ENCODE data around the gene CHID1. TPM values are rescaled to one million over a fixed set of nuclear protein-coding genes. Genes with fewer than 3 reads are reported as not detected.
A peak's percentile ranks its signal among the peaks of the same experiment; 100 is the strongest.

CHID1 gene
- total RNA-seq, 2 experiments from 2014 or later = 60.4 to 75.3 TPM

DNA sequence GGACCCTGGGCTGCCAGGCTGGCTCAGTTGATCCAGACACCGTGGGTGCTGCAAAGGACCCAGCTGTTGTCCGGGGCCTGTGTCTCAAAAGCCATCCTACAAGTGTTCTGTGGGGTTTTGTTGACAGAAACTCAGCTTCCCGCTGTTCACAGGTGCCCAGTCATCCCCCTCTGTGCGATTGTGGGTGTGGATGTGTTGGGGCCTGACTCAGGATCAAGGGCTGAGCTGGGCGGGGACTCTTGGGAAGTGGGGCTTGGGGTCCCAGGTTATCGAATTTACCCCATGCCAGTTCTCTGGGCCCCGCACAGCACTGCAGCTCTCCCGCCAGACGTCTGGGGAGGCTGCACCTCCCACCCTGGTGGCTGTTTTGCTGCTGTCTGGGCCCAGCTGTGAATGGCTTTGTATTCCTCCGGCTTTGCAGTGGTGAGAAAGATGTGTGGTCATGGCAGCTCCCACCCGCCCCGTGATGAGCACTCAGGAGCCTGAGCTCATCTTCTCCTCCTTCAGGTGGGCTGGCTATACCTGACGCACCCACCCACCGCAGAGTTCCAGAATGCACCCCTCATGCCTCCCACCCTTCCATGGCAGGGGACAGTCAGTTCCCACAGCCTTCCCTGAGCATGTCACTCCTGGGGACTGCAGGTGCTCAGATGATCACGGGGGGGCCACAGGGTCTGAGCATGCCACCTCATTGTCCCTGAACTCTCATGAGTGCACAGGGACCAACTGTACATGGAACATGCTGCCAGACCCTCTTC lies 11.5 kb upstream of the CHID1 start:
- peaks cover 3% of the 10 kb centered on the region for H3K36me3 Mint-ChIP-seq (ENCODE audit: low read depth)
- intact Hi-C loops (cut with DNase I, micrococcal nuclease) = no loop called here
- no peak for ATAC-seq
- ChIA-PET CTCF (interaction anchor here (1.0 kb wide), 1 partner anchor 18 kb away, joined by 3 read pairs; no protein-coding TSS in a partner anchor), POLR2A (no interaction called here)
- H3K4me1 Mint-ChIP-seq = peaks cover 11% of the 10 kb centered on the region
- DNase-seq = no peak
- H3K9me3 Mint-ChIP-seq (ENCODE audit: low read depth) = no peaks in the 10 kb centered on the region
- no peaks in the 10 kb centered on the region for H3K27me3 Mint-ChIP-seq
- H3K4me3 Mint-ChIP-seq = no peak overlapping the region
- no peak overlapping the region for H3K27ac Mint-ChIP-seq

DNA sequence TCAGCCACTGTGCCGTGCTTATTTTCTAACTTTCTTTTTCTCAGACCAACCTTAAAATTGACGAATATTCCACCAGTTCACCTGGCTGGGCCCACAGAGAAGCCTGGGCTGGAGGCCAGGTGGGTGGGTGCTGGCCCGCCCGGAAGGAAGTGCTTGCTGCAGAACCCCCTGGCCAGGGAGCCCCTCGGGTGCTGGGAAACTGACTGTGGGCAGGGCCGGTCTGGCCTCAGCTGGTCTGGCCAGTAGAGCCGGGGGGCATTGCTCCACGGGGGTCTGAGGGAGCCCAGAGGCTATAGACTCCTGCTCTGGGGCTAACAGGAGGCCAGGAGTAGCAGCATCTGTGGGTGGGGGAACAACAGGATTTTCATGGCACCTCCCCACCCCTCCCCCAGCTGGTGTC lies 6.8 kb upstream of the CHID1 start:
- POLR2A ChIA-PET = interaction anchor here (0.6 kb wide), 1 partner anchor 74 kb away, joined by 8 read pairs; no protein-coding TSS in a partner anchor
- Mint-ChIP-seq H3K27ac (no peak overlapping the region), H3K36me3 (ENCODE audit: low read depth) (no peaks in the 10 kb centered on the region), H3K4me3 (no peak overlapping the region), H3K4me1 (peaks cover 2% of the 10 kb centered on the region), H3K27me3 (no peaks in the 10 kb centered on the region), H3K9me3 (ENCODE audit: low read depth) (no peaks in the 10 kb centered on the region)
- no peak for ATAC-seq
- intact Hi-C loops (cut with DNase I, micrococcal nuclease) = no loop called here
- DNase-seq = no peak
- CTCF ChIA-PET = no interaction called here

DNA sequence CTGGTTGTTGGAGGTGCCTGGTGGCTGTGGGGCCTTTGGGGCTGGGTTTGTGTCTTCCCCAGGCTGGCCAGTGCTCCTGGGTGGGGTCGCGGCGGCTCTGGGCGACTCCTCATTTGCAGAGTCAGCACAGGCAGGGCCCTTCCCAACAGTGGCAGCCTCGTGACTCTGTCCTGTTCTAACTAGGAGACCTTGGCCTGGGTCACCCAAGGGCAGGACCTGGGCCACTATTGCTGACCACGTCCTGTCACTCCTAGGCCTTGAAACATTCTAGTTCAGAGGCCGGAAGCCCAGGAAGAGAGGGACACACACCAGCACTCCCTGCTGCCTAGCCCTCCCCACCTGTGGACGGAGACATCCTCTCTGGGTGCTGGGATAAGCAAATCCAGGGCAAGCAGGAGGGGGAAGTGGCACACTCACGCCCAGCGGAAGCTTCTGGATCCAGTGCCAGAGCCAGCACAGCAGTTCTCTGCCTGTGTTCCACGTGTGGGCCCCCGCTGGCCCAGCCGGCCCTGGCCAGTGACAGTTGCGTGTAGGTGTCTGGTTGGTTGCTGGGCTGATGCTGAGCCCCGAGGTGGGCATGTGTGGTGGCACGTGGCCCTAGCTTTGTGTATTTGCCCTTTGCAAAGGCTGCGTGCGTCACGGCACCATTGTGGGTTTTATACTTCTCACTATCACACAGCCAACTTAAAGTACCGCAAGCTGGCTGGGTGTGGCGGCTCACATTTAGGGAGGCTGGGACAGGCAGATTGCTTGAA lies 4.3 kb upstream of the CHID1 start:
- no peaks in the 10 kb centered on the region for H3K36me3 Mint-ChIP-seq (ENCODE audit: low read depth)
- no peaks in the 10 kb centered on the region for H3K27me3 Mint-ChIP-seq
- no peak overlapping the region for H3K4me3 Mint-ChIP-seq
- no peak for ATAC-seq
- intact Hi-C loops (cut with DNase I, micrococcal nuclease) = loop anchor here in 1 of 2 experiments (5.0 kb wide), 1 partner anchor 68 kb away; no protein-coding TSS in a partner anchor
- DNase-seq = no peak
- ChIA-PET CTCF (no interaction called here), POLR2A (no interaction called here)
- H3K27ac Mint-ChIP-seq = no peak overlapping the region
- peaks cover 8% of the 10 kb centered on the region for H3K4me1 Mint-ChIP-seq
- H3K9me3 Mint-ChIP-seq (ENCODE audit: low read depth) = no peaks in the 10 kb centered on the region

- POLR2A ChIA-PET = no interaction called here
- intact Hi-C loops (cut with DNase I, micrococcal nuclease) = loop anchor here in 1 of 2 experiments (5.0 kb wide), 1 partner anchor 67 kb away; no protein-coding TSS in a partner anchor
- Mint-ChIP-seq H3K4me3 (no peak overlapping the region), H3K27ac (no peak overlapping the region), H3K27me3 (no peaks in the 10 kb centered on the region), H3K9me3 (ENCODE audit: low read depth) (no peaks in the 10 kb centered on the region), H3K4me1 (peaks cover 14% of the 10 kb centered on the region), H3K36me3 (ENCODE audit: low read depth) (no peaks in the 10 kb centered on the region)
- DNase-seq = no peak
- ATAC-seq = no peak
- CTCF ChIA-PET = no interaction called here
Measured at GRCh38 chr11:914204-914603, 3.6 kb upstream of the CHID1 start.

- intact Hi-C loops (cut with DNase I, micrococcal nuclease) = loop anchor here in 1 of 2 experiments (5.0 kb wide), 1 partner anchor 66 kb away; no protein-coding TSS in a partner anchor
- POLR2A ChIA-PET = no interaction called here
- H3K27me3 Mint-ChIP-seq = no peaks in the 10 kb centered on the region
- no peak overlapping the region for H3K4me3 Mint-ChIP-seq
- H3K4me1 Mint-ChIP-seq = peaks cover 22% of the 10 kb centered on the region
- H3K36me3 Mint-ChIP-seq (ENCODE audit: low read depth) = peaks cover 3% of the 10 kb centered on the region
- H3K27ac Mint-ChIP-seq = no peak overlapping the region
- no peaks in the 10 kb centered on the region for H3K9me3 Mint-ChIP-seq (ENCODE audit: low read depth)
- DNase-seq (no peak), ATAC-seq (no peak)
- CTCF ChIA-PET = no interaction called here
Measured at GRCh38 chr11:913043-913442, 2.4 kb upstream of the CHID1 start.

DNA sequence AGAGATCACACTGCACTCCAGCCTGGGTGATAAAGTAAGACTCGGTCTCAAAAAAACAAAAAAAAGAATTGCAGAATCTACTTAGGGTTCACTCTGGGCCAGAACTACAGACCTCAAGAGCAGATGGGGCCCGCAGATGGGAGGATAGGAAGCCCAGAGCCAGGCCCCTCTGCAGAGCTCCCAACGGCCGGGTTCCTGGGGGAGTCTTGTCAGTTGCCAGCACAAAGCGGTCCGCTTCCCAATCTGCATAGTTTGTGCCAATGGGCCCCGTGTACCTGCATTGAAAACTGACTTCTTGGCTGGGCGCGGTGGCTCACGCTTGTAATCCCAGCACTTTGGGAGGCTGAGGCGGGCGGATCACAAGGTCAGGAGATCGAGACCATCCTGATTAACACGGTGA lies 1.7 kb upstream of the CHID1 start:
- no peaks in the 10 kb centered on the region for H3K9me3 Mint-ChIP-seq (ENCODE audit: low read depth)
- no peak overlapping the region for H3K27ac Mint-ChIP-seq
- DNase-seq (no peak), ATAC-seq (no peak)
- intact Hi-C loops (cut with DNase I, micrococcal nuclease) = loop anchor here in 1 of 2 experiments (5.0 kb wide), 1 partner anchor 65 kb away; no protein-coding TSS in a partner anchor
- ChIA-PET POLR2A (interaction anchor here (1.1 kb wide), 1 partner anchor 12 kb away, joined by 5 read pairs; no protein-coding TSS in a partner anchor), CTCF (interaction anchor here (0.6 to 1.3 kb wide), 2 partner anchors 12 to 22 kb away, joined by 3 to 11 read pairs; partner anchors contain the start of gene AP2A2)
- H3K27me3 Mint-ChIP-seq = no peaks in the 10 kb centered on the region
- peak overlapping the region; percentile 80 for H3K4me3 Mint-ChIP-seq
- H3K4me1 Mint-ChIP-seq = peaks cover 24% of the 10 kb centered on the region
- H3K36me3 Mint-ChIP-seq (ENCODE audit: low read depth) = peaks cover 3% of the 10 kb centered on the region

- Mint-ChIP-seq H3K27me3 (no peaks in the 10 kb centered on the region), H3K27ac (peak overlapping the region; percentile 88), H3K4me1 (peaks cover 24% of the 10 kb centered on the region), H3K4me3 (peak overlapping the region; percentile 80), H3K36me3 (ENCODE audit: low read depth) (peaks cover 5% of the 10 kb centered on the region), H3K9me3 (ENCODE audit: low read depth) (no peaks in the 10 kb centered on the region)
- intact Hi-C loops (cut with DNase I, micrococcal nuclease) = loop anchor here in 1 of 2 experiments (5.0 kb wide), 1 partner anchor 65 kb away; no protein-coding TSS in a partner anchor
- CTCF ChIA-PET = interaction anchor here (0.6 to 1.3 kb wide), 3 partner anchors 13 to 36 kb away, joined by 3 to 11 read pairs (median 4); partner anchors contain the start of gene AP2A2
- POLR2A ChIA-PET = interaction anchor here (1.1 kb wide), 1 partner anchor 13 kb away, joined by 5 read pairs; no protein-coding TSS in a partner anchor
- DNase-seq (no peak), ATAC-seq (no peak)
Measured at GRCh38 chr11:911890-912219, 1.2 kb upstream of the CHID1 start.

GRCh38 chr11:911031-911889 lies 650 bp upstream of the CHID1 start:
- peak overlapping the region; percentile 88 for H3K27ac Mint-ChIP-seq
- DNase-seq = peak; percentile 64
- intact Hi-C loops (cut with DNase I, micrococcal nuclease) = loop anchor here in 1 of 2 experiments (5.0 kb wide), 1 partner anchor 64 kb away; no protein-coding TSS in a partner anchor
- ATAC-seq = peak; percentile 28
- ChIA-PET CTCF (interaction anchor here (0.6 to 1.3 kb wide), 4 partner anchors 13 to 37 kb away, joined by 3 to 11 read pairs (median 4); partner anchors contain the start of gene AP2A2), POLR2A (interaction anchor here (1.1 kb wide), 1 partner anchor 13 kb away, joined by 5 read pairs; no protein-coding TSS in a partner anchor)
- no peaks in the 10 kb centered on the region for H3K9me3 Mint-ChIP-seq (ENCODE audit: low read depth)
- peaks cover 24% of the 10 kb centered on the region for H3K4me1 Mint-ChIP-seq
- peaks cover 10% of the 10 kb centered on the region for H3K36me3 Mint-ChIP-seq (ENCODE audit: low read depth)
- H3K4me3 Mint-ChIP-seq = peak overlapping the region; percentile 80
- no peaks in the 10 kb centered on the region for H3K27me3 Mint-ChIP-seq

GRCh38 chr11:910044-910588 lies 494 bp downstream of the CHID1 start:
- Mint-ChIP-seq H3K4me1 (peaks cover 24% of the 10 kb centered on the region), H3K27me3 (no peaks in the 10 kb centered on the region), H3K9me3 (ENCODE audit: low read depth) (no peaks in the 10 kb centered on the region), H3K4me3 (peak overlapping the region; percentile 88), H3K36me3 (ENCODE audit: low read depth) (peaks cover 10% of the 10 kb centered on the region), H3K27ac (peak overlapping the region; percentile 58)
- peak; percentile 63 for DNase-seq
- intact Hi-C loops (cut with DNase I, micrococcal nuclease) = loop anchor here (1.0 to 5.0 kb wide), 9 partner anchors 15 to 399 kb away; partner anchors contain the start of genes AP2A2 (in 1 of the 2), GATD1 (in 1 of the 2), HRAS (in 1 of the 2) and POLR2L (in 1 of the 2)
- CTCF ChIA-PET = interaction anchor here (1.0 kb wide), 1 partner anchor 15 kb away, joined by 3 read pairs; no protein-coding TSS in a partner anchor
- POLR2A ChIA-PET = interaction anchor here (1.1 kb wide), 1 partner anchor 14 kb away, joined by 4 read pairs; no protein-coding TSS in a partner anchor
- ATAC-seq = peak; percentile 28

DNA sequence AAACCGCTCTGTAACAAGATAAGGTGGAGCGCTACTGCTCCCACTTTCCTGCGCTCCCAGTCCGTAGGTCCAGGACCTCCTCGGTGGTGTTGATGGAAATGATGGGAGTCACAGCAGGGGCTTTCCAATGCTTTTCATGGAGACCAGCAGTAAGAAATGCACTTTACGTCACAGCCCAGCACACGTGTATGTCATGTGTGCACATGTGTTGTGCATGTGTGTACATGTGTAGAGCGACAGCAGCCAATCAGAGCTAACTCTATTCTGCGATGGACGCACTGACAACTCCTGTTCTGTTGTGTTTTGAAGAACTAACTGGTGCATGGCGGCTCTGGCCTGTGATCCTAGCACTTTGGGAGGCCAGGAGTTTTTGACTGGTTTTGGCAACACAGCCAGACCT lies 1.2 kb downstream of the CHID1 start:
- intact Hi-C loops (cut with DNase I, micrococcal nuclease) = no loop called here
- ATAC-seq = no peak
- Mint-ChIP-seq H3K4me3 (peak overlapping the region; percentile 88), H3K9me3 (ENCODE audit: low read depth) (no peaks in the 10 kb centered on the region), H3K36me3 (ENCODE audit: low read depth) (peaks cover 12% of the 10 kb centered on the region), H3K4me1 (peaks cover 24% of the 10 kb centered on the region), H3K27ac (no peak overlapping the region), H3K27me3 (no peaks in the 10 kb centered on the region)
- POLR2A ChIA-PET = no interaction called here
- no peak for DNase-seq
- CTCF ChIA-PET = interaction anchor here (1.0 kb wide), 1 partner anchor 15 kb away, joined by 3 read pairs; no protein-coding TSS in a partner anchor

Measured in activated CD4-positive, alpha-beta T cell treated with anti-CD3 and anti-CD28 coated beads for 36 hours (primary cell).